ENCODE measurements around the gene TUBA4B.
"Not testable (repeated sequence)": the region's sequence is repeated elsewhere in the genome, so short reads cannot be mapped to it uniquely, and the experiment has no call there.

TUBA4B gene

GRCh38 chr2:219290381-219291171, 37.5 kb downstream of the TUBA4B start:
- DNase-seq (ENCODE audit: low read depth in 1 of 2, low spot score in 1 of 2), result no peak

DNA sequence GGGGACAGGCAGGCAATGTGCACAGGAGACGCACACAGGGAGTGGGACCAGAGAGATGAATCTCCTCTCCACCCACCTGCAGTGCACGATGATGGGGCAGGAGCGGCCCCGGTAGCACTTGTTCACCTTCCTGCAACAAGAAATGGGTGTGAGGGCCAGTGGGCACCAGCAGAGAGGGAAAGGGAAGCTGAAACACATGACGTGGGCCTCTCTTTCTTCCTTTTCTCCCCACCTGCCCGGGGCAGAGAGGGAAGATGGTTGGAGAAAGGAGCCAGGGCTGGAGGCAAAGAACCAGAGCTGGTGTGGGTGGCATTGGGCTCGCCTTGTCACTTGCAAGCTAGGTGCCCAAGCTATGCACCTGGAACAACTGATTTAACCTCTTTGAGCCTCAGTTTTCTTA, 38.4 kb downstream of the TUBA4B start:
- no peak for DNase-seq (ENCODE audit: low read depth in 1 of 2, low spot score in 1 of 2)

GRCh38 chr2:219291910-219292490, 39.0 kb downstream of the TUBA4B start:
- DNase-seq (ENCODE audit: low read depth in 1 of 2, low spot score in 1 of 2), result no peak

DNA sequence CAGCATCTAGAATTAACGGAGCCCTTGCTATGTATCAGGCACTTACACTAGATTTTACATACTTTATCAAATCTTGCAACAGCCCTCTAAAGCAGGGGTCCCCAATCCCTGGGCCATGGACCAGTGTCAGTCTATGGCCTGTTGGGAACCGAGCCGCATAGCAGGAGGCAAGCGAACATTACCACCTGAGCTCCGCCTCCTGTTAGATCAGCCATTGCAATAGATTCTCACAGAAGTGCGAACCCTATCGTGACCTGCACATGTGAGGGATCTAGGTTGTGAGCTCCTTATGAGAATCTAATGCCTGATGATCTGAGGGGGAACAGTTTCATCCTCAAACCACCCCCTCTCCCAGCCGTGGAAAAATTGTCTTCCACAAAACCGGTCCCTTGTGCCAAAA, 39.6 kb downstream of the TUBA4B start:
- DNase-seq (ENCODE audit: low read depth in 1 of 2, low spot score in 1 of 2), result no peak

- no peak for DNase-seq (ENCODE audit: low read depth in 1 of 2, low spot score in 1 of 2)
These were observed 40.7 kb downstream of the TUBA4B start for GRCh38 chr2:219293736-219294231.

DNA sequence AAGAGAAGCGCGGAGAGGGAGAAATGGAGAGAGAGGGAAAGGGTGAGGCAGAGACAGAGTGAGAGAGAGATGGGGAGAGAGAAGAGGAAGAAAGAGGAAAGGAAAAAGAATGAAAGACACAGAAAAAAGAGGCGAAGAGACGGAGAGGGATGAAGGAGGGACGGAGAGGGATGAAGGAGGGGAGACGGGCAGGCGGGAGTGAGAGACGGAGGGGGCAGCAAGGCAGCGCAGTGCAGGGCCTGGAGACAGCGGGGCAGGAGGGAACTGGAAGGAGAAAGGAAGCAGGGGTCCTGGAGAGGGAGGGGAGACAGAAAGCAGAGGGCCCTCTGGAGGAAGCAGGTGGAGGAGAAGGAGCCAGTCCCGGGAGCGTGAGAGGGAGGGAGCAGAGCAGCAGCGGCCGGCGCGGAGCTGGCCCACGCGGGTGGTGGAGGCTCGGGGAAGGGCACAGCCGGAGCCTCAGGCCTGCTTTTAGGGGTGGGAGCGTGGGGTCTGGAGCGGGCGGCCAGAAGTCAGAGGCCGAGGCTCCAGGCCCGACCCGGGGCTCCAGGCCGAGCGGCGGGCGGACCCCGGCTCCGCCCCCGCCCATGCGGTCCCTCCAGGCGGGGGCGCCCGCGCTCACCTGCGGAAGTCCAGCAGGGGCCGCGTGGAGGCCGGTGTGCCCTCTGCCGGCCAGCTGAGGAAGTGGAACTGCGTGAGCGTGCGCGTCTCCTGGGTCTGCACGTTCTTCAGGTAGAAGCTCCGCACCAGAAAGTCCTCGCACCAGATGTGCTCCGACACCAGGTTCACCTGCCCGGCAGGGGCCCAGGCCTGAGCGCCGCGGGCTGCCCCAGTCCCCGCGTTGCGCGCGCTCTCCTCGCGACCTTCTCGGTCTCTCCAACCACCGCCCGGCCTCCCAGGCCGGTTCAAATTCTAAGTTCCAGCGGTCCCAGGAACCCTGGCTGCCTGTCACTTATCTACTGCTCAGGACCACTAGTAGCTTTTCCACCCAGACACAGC, 41.6 kb downstream of the TUBA4B start:
- peak; percentile 78 to 87 for DNase-seq (ENCODE audit: low read depth in 1 of 2, low spot score in 1 of 2)

- no peak for DNase-seq (ENCODE audit: low read depth in 1 of 2, low spot score in 1 of 2)
These were observed 43.1 kb downstream of the TUBA4B start for GRCh38 chr2:219296142-219296541.

DNA sequence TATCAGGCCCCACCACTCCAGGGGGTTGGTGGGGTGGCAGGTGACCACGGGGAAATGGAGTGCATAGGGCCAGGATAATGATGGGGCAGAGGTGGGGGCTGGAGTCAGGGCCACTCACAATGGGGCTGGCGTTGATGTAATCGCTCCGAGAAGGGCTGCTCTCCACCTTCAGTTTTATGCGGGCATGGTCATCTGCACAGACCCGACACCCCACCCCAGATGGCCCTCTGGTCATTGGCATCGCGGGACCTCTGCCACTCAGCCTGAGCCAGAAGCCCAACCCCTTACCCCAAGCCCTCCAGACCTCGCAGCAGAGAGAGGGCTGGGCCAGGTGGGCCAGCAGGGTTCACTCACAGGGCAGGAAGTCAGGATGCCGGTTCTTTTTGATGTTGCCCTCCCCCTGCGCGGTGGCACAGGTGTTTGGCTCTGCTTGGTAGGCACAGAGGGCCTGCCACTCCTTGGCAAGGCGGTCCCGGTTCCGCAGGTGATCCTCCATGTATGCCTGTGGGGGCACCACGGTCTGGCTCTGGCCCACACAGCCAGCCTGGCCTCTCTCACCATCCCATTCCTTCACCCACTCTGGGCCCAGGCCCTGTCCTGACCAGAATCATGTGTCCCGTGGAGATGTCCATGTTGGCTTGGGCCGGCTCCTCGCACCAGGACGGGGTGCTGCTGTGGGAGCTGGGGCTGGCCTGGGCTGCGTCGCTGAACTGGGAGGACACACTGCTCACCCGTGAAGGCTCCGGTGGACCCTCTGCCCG, 43.8 kb downstream of the TUBA4B start:
- DNase-seq (ENCODE audit: low read depth in 1 of 2, low spot score in 1 of 2), result no peak

- DNase-seq (ENCODE audit: low read depth in 1 of 2, low spot score in 1 of 2), result no peak
These were observed 44.9 kb downstream of the TUBA4B start for GRCh38 chr2:219297766-219298456.

DNA sequence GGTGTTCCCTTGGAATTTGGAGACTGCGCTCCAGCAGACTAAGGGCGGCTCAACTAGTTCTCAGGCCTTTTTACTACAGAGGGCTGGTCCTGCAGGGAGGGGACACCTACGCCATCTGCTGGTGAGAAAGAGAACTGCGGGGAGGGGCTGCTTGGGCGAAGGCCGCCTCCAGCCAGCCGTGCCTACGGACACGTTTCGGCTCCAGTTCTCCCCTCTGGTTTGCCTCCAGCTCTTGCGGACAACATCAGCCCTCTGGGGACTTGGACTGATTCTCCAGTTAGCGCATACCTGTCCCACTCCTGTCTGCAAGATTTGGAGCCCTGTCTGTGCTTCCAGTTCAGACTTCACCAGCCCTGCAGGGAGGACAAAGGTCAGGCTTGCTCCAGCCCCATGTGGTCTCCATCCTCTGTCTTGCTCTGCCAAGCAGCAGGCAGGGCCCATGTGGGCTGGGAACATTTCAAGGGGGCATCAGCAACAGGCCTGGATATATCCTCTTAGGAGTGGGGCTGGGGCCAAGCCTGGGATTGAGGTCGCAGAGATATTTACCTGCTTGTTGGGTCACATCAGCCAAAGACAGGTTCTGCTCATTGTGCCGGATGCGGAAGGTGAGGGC, 45.8 kb downstream of the TUBA4B start:
- DNase-seq (ENCODE audit: low read depth in 1 of 2, low spot score in 1 of 2), result peak; percentile 78 to 84

DNA sequence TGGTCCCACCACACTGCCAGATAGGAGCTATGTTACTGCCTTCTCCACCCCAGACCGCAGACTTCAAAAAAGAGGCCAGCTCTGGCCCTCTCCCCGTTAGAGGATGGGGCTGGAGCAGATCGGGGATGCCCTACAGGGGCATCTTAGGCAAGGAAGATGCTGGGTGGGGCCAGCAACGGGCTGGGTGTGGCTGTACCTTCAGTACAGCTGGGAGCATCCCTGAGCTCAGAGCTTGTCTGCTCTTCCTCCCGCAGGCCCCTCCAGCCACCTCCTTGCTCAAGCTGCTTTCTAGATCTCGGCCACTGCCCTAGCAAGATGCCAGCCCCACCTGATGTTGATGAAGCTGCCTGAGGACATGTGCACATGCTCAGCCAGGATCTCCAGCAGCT, 46.3 kb downstream of the TUBA4B start:
- no peak for DNase-seq (ENCODE audit: low read depth in 1 of 2, low spot score in 1 of 2)

DNA sequence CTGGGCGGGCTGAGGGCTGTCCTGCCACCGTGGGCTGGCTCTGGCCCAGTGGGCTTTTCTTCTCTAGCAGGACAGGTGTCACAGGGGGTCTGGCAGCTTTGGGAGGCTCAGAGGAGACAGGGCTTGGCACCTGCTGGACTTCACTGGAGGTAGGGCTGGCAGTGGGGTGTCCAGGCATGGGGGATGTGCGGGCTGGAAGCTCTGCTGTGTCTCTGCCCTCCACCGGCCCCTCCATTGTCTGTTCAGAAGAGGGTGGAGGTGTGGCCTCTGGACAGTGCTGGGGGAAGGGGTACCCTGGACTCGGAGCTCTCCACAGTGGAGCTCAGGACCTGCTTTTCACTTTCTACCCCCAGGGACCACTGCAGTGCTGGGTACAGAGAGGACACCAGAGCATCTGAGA, 47.0 kb downstream of the TUBA4B start:
- DNase-seq (ENCODE audit: low read depth in 1 of 2, low spot score in 1 of 2), result no peak

GRCh38 chr2:219302412-219302968, 49.4 kb downstream of the TUBA4B start:
- DNase-seq (ENCODE audit: low read depth in 1 of 2, low spot score in 1 of 2), result no peak

GRCh38 chr2:219304223-219304622, 51.2 kb downstream of the TUBA4B start:
- no peak for DNase-seq (ENCODE audit: low read depth in 1 of 2, low spot score in 1 of 2)

DNA sequence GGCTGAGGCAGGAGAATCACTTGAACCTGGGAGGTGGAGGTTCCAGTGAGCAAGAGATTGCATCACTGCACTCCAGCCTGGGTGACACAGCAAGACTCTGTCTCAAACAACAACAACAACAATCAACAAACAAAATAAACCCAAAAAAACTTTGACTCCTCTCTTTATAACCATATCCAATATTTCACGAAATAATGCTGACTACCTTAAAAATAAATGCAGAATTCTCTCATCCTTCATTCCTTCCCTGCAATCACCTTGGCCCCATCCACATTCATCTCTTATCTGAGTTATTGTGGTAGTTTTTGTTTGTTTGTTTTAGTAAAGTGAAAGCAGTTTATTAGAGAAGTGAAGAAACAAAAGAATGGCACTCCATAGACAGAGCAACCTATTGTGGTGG, 53.0 kb downstream of the TUBA4B start:
- no peak for DNase-seq (ENCODE audit: low read depth in 1 of 2, low spot score in 1 of 2)

DNA sequence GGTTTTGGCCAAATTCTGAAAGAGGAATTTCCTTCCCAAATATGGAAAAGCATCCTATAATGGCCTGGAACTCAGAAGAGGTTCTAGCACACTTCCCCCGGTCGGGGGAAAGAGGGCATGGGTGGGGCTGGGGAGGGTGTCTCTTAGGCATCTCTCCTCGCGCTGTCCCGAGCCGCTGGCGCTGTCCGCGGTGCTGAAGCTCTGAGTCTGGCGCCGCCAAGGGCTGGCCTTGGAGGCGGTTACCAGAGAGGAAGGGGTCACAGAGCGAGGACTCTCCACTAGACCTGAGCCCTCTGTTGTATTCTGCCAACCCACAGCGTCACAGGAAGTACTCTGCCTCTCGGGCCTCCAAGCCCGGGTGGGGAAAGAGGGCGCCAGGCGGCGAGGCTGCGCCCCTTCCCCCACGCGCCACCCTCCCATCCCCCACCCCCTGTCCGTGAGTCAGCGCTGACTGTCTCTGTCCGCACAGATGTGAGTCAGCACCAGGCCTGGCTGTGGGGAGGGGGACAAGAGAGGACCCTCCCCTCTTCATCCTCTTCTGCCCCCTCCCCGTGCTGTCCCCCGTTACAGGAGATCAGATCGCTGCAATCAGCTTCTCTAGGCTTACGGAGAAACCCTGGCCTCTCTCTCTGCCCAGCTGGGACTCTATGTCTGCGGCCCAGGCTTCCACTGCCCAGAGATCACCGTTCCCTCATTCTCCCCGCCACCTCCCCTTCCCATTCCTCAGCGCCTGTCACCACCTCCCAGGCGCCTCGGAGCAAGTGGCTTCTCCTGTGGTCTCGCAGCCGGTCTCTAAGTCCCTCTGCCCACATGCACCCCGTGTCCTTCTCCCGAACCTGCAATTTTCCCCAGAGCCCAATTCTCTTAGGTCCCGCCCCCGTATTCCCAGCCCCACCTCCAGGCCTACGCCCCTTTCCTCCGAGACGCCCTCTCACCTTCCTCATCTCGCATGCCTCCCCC, 55.4 kb downstream of the TUBA4B start:
- DNase-seq (ENCODE audit: low read depth in 1 of 2, low spot score in 1 of 2), result peak; percentile 22 to 58

DNA sequence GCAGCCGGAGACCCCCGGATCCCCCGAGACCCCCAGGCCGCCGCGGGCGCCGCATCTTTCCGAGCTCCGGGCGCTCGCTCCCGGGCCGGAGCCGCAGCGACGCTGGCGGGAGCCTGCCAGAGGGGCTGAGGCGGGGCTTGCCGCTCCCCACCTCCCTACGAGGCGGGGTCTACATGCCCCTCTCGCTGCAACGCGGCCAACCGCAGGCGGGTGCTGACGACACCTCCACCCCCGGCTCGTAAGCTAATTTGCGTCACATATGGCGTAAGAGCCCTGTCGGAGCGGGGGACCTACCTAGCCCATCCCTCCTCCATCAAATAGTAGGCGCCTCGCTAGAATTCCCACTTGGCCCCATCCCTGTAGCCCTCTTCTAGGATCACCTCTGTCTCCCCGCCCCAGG, 56.2 kb downstream of the TUBA4B start, which contains the start of gene PTPRN:
Gene PTPRN, minus strand, starts transcription at position 124 of the 400 bp plus-strand sequence. Its CDS starts 69 bp downstream, at position 55.
- no peak for DNase-seq (ENCODE audit: low read depth in 1 of 2, low spot score in 1 of 2)

- not testable (repeated sequence) for DNase-seq (ENCODE audit: low read depth in 1 of 2, low spot score in 1 of 2)
These were observed 59.7 kb downstream of the TUBA4B start for GRCh38 chr2:219312683-219313263.

Measured in stimulated activated CD4-positive, alpha-beta T cell treated with anti-CD3 and anti-CD28 coated beads, Interleukin-15, amount 100 ng/mL, for 1 hour (primary cell).